ENCODE results near the gene PPP6R2. TPM values are rescaled to one million over a fixed set of nuclear protein-coding genes. Genes with fewer than 3 reads are reported as not detected.

PPP6R2 gene
- total RNA-seq, 4 donors from 2014 or later = 35.6 to 50.8 (median 45.6) TPM

GRCh38 chr22:50452649-50453048 is 109.5 kb downstream of the PPP6R2 start:
- 77 to 88% methylated on average over 3 to 5 of the region's 5 CpGs for WGBS, 2 donors
- DNase-seq = no peak
- Histone ChIP-seq H3K27ac (no peak overlapping the region), H3K4me3 (no peak overlapping the region), H3K9me3 (no peaks in the 10 kb centered on the region), H3K27me3 (no peaks in the 10 kb centered on the region), H3K36me3 (peaks cover 43 to 100% (median 44%) of the 10 kb centered on the region in 3 donors), H3K4me1 (no peaks in the 10 kb centered on the region)
- intact Hi-C loops (cut with DNase I) = no loop called here
- TF ChIP-seq CTCF (IDR thresholded peaks at IDR 0.05) = no peak
- TF ChIP-seq POLR2A (IDR thresholded peaks at IDR 0.05) = no peak

- Histone ChIP-seq H3K4me3 (no peak overlapping the region), H3K9me3 (no peaks in the 10 kb centered on the region), H3K4me1 (peaks cover 0 to 3% (median 0%) of the 10 kb centered on the region in 3 donors), H3K36me3 (peaks cover 45 to 100% (median 53%) of the 10 kb centered on the region in 3 donors), H3K27ac (no peak overlapping the region), H3K27me3 (no peaks in the 10 kb centered on the region)
- WGBS, 2 donors = 100% methylated on average over 2 of the region's 27 CpGs; no CpG with 5 or more reads in 1 of the 2 donors
- intact Hi-C loops (cut with DNase I) = no loop called here
- TF ChIP-seq POLR2A (IDR thresholded peaks at IDR 0.05) (no peak), CTCF (IDR thresholded peaks at IDR 0.05) (no peak)
- DNase-seq = no peak
Observed at GRCh38 chr22:50454556-50455075, 111.5 kb downstream of the PPP6R2 start.

GRCh38 chr22:50455201-50455600 is 112.1 kb downstream of the PPP6R2 start:
- WGBS, 2 donors = 100% methylated on average over 3 of the region's 18 CpGs; no CpG with 5 or more reads in 1 of the 2 donors
- Histone ChIP-seq H3K27me3 (no peaks in the 10 kb centered on the region), H3K4me3 (no peak overlapping the region), H3K4me1 (peaks cover 0 to 9% (median 0%) of the 10 kb centered on the region in 3 donors), H3K27ac (no peak overlapping the region), H3K36me3 (peaks cover 51 to 100% (median 59%) of the 10 kb centered on the region in 3 donors), H3K9me3 (no peaks in the 10 kb centered on the region)
- TF ChIP-seq CTCF (IDR thresholded peaks at IDR 0.05) (no peak), POLR2A (IDR thresholded peaks at IDR 0.05) (no peak)
- intact Hi-C loops (cut with DNase I) = no loop called here
- no peak for DNase-seq

GRCh38 chr22:50456026-50456425 is 112.9 kb downstream of the PPP6R2 start:
- no peak for DNase-seq
- 80% methylated on average over 1 of the region's 11 CpGs; no CpG with 5 or more reads in 1 of the 2 donors for WGBS, 2 donors
- no peak overlapping the region for H3K4me3 ChIP-seq
- peaks cover 5 to 17% (median 6%) of the 10 kb centered on the region in 3 donors for H3K4me1 ChIP-seq
- H3K27me3 ChIP-seq = no peaks in the 10 kb centered on the region
- intact Hi-C loops (cut with DNase I) = no loop called here
- H3K9me3 ChIP-seq = no peaks in the 10 kb centered on the region
- no peak overlapping the region for H3K27ac ChIP-seq
- TF ChIP-seq POLR2A (IDR thresholded peaks at IDR 0.05) (no peak), CTCF (IDR thresholded peaks at IDR 0.05) (no peak)
- H3K36me3 ChIP-seq = peaks cover 57 to 100% (median 67%) of the 10 kb centered on the region in 3 donors

GRCh38 chr22:50456466-50457234 is 113.5 kb downstream of the PPP6R2 start:
- Histone ChIP-seq H3K9me3 (no peaks in the 10 kb centered on the region), H3K4me3 (no peak overlapping the region), H3K36me3 (peaks cover 63 to 100% (median 70%) of the 10 kb centered on the region in 3 donors), H3K27ac (no peak overlapping the region), H3K4me1 (peaks cover 12 to 24% (median 13%) of the 10 kb centered on the region in 3 donors), H3K27me3 (no peaks in the 10 kb centered on the region)
- intact Hi-C loops (cut with DNase I) = no loop called here
- DNase-seq = no peak
- WGBS, 2 donors = 79 to 81% methylated on average over 16 to 20 of the region's 34 CpGs
- TF ChIP-seq POLR2A (IDR thresholded peaks at IDR 0.05) = no peak
- peak in 2 of 6 experiments; percentile 5 to 29 for TF ChIP-seq CTCF (IDR thresholded peaks at IDR 0.05)
